Measurements from ENCODE around the gene FYN.

FYN gene

GRCh38 chr6:111784433-111784832 lies 88.8 kb downstream of the FYN start:
- H3K36me3 ChIP-seq (ENCODE audit: insufficient read depth, insufficient read length, low read length) = no peaks in the 10 kb centered on the region

GRCh38 chr6:111782887-111783466 lies 90.3 kb downstream of the FYN start:
- H3K4me3 ChIP-seq (ENCODE audit: insufficient read length, low read depth) = no peak overlapping the region
- no peak for DNase-seq (ENCODE audit: low read depth, low spot score)
- H3K9me3 ChIP-seq (ENCODE audit: insufficient read depth, low read length) = no peaks in the 10 kb centered on the region
- TF ChIP-seq YY1 (IDR thresholded peaks at IDR 0.05; ENCODE audit: insufficient read depth, insufficient read length) = no peak
- no peak for TF ChIP-seq SUZ12 (IDR thresholded peaks at IDR 0.05; ENCODE audit: extremely low read depth, insufficient read depth, insufficient read length)
- no peak for TF ChIP-seq ZNF274 (IDR thresholded peaks at IDR 0.05; ENCODE audit: low read depth, low read length)
- no peaks in the 10 kb centered on the region for H3K36me3 ChIP-seq (ENCODE audit: insufficient read depth, insufficient read length, low read length)
- H3K9ac ChIP-seq (ENCODE audit: insufficient read length, low read depth) = no peak overlapping the region
- H3K4me1 ChIP-seq (ENCODE audit: insufficient read depth, insufficient read length) = no peaks in the 10 kb centered on the region
- H3K27me3 ChIP-seq (ENCODE audit: insufficient read depth, insufficient read length) = no peaks in the 10 kb centered on the region

More at GRCh38 chr6:111784433-111784832, 88.8 kb downstream of the FYN start:
- TF ChIP-seq SUZ12 (IDR thresholded peaks at IDR 0.05; ENCODE audit: extremely low read depth, insufficient read depth, insufficient read length) = no peak
- no peak for TF ChIP-seq ZNF274 (IDR thresholded peaks at IDR 0.05; ENCODE audit: low read depth, low read length)
- no peak for TF ChIP-seq YY1 (IDR thresholded peaks at IDR 0.05; ENCODE audit: insufficient read depth, insufficient read length)
- H3K27me3 ChIP-seq (ENCODE audit: insufficient read depth, insufficient read length) = no peaks in the 10 kb centered on the region
- no peak overlapping the region for H3K4me3 ChIP-seq (ENCODE audit: insufficient read length, low read depth)
- H3K4me1 ChIP-seq (ENCODE audit: insufficient read depth, insufficient read length) = no peaks in the 10 kb centered on the region
- no peaks in the 10 kb centered on the region for H3K9me3 ChIP-seq (ENCODE audit: insufficient read depth, low read length)
- no peak overlapping the region for H3K9ac ChIP-seq (ENCODE audit: insufficient read length, low read depth)
- no peak for DNase-seq (ENCODE audit: low read depth, low spot score)

- Histone ChIP-seq H3K9me3 (ENCODE audit: insufficient read depth, low read length) (no peaks in the 10 kb centered on the region), H3K27me3 (ENCODE audit: insufficient read depth, insufficient read length) (no peaks in the 10 kb centered on the region), H3K36me3 (ENCODE audit: insufficient read depth, insufficient read length, low read length) (no peaks in the 10 kb centered on the region), H3K4me3 (ENCODE audit: insufficient read length, low read depth) (no peak overlapping the region), H3K9ac (ENCODE audit: insufficient read length, low read depth) (no peak overlapping the region), H3K4me1 (ENCODE audit: insufficient read depth, insufficient read length) (no peaks in the 10 kb centered on the region)
- DNase-seq (ENCODE audit: low read depth, low spot score) = no peak
- TF ChIP-seq YY1 (IDR thresholded peaks at IDR 0.05; ENCODE audit: insufficient read depth, insufficient read length) (no peak), SUZ12 (IDR thresholded peaks at IDR 0.05; ENCODE audit: extremely low read depth, insufficient read depth, insufficient read length) (no peak), ZNF274 (IDR thresholded peaks at IDR 0.05; ENCODE audit: low read depth, low read length) (no peak)
Measured at GRCh38 chr6:111782192-111782809, 91.0 kb downstream of the FYN start.

- DNase-seq (ENCODE audit: low read depth, low spot score) = no peak
- no peaks in the 10 kb centered on the region for H3K4me1 ChIP-seq (ENCODE audit: insufficient read depth, insufficient read length)
Measured at GRCh38 chr6:111781041-111781708, 92.1 kb downstream of the FYN start.

GRCh38 chr6:111780393-111780792 lies 92.9 kb downstream of the FYN start:
- H3K9ac ChIP-seq (ENCODE audit: insufficient read length, low read depth) = no peak overlapping the region
- H3K27me3 ChIP-seq (ENCODE audit: insufficient read depth, insufficient read length) = no peaks in the 10 kb centered on the region
- no peak for DNase-seq (ENCODE audit: low read depth, low spot score)

More at GRCh38 chr6:111781041-111781708, 92.1 kb downstream of the FYN start:
- H3K36me3 ChIP-seq (ENCODE audit: insufficient read depth, insufficient read length, low read length) = no peaks in the 10 kb centered on the region
- H3K4me3 ChIP-seq (ENCODE audit: insufficient read length, low read depth) = no peak overlapping the region
- H3K9ac ChIP-seq (ENCODE audit: insufficient read length, low read depth) = no peak overlapping the region
- no peaks in the 10 kb centered on the region for H3K27me3 ChIP-seq (ENCODE audit: insufficient read depth, insufficient read length)
- TF ChIP-seq ZNF274 (IDR thresholded peaks at IDR 0.05; ENCODE audit: low read depth, low read length) (no peak), YY1 (IDR thresholded peaks at IDR 0.05; ENCODE audit: insufficient read depth, insufficient read length) (no peak), SUZ12 (IDR thresholded peaks at IDR 0.05; ENCODE audit: extremely low read depth, insufficient read depth, insufficient read length) (no peak)
- no peaks in the 10 kb centered on the region for H3K9me3 ChIP-seq (ENCODE audit: insufficient read depth, low read length)

GRCh38 chr6:111779660-111780059 lies 93.6 kb downstream of the FYN start:
- Histone ChIP-seq H3K4me1 (ENCODE audit: insufficient read depth, insufficient read length) (no peaks in the 10 kb centered on the region), H3K9me3 (ENCODE audit: insufficient read depth, low read length) (no peaks in the 10 kb centered on the region), H3K9ac (ENCODE audit: insufficient read length, low read depth) (no peak overlapping the region), H3K27me3 (ENCODE audit: insufficient read depth, insufficient read length) (no peaks in the 10 kb centered on the region), H3K36me3 (ENCODE audit: insufficient read depth, insufficient read length, low read length) (no peaks in the 10 kb centered on the region), H3K4me3 (ENCODE audit: insufficient read length, low read depth) (no peak overlapping the region)
- no peak for DNase-seq (ENCODE audit: low read depth, low spot score)
- TF ChIP-seq SUZ12 (IDR thresholded peaks at IDR 0.05; ENCODE audit: extremely low read depth, insufficient read depth, insufficient read length) (no peak), ZNF274 (IDR thresholded peaks at IDR 0.05; ENCODE audit: low read depth, low read length) (no peak), YY1 (IDR thresholded peaks at IDR 0.05; ENCODE audit: insufficient read depth, insufficient read length) (no peak)

More at GRCh38 chr6:111780393-111780792, 92.9 kb downstream of the FYN start:
- Histone ChIP-seq H3K4me1 (ENCODE audit: insufficient read depth, insufficient read length) (no peaks in the 10 kb centered on the region), H3K4me3 (ENCODE audit: insufficient read length, low read depth) (no peak overlapping the region), H3K36me3 (ENCODE audit: insufficient read depth, insufficient read length, low read length) (no peaks in the 10 kb centered on the region), H3K9me3 (ENCODE audit: insufficient read depth, low read length) (no peaks in the 10 kb centered on the region)
- TF ChIP-seq YY1 (IDR thresholded peaks at IDR 0.05; ENCODE audit: insufficient read depth, insufficient read length) = no peak
- no peak for TF ChIP-seq ZNF274 (IDR thresholded peaks at IDR 0.05; ENCODE audit: low read depth, low read length)
- no peak for TF ChIP-seq SUZ12 (IDR thresholded peaks at IDR 0.05; ENCODE audit: extremely low read depth, insufficient read depth, insufficient read length)

GRCh38 chr6:111779031-111779430 lies 94.2 kb downstream of the FYN start:
- DNase-seq (ENCODE audit: low read depth, low spot score) = no peak
- H3K4me1 ChIP-seq (ENCODE audit: insufficient read depth, insufficient read length) = no peaks in the 10 kb centered on the region

More at GRCh38 chr6:111779031-111779430, 94.2 kb downstream of the FYN start:
- Histone ChIP-seq H3K9me3 (ENCODE audit: insufficient read depth, low read length) (no peaks in the 10 kb centered on the region), H3K9ac (ENCODE audit: insufficient read length, low read depth) (no peak overlapping the region), H3K27me3 (ENCODE audit: insufficient read depth, insufficient read length) (no peaks in the 10 kb centered on the region), H3K36me3 (ENCODE audit: insufficient read depth, insufficient read length, low read length) (no peaks in the 10 kb centered on the region), H3K4me3 (ENCODE audit: insufficient read length, low read depth) (no peak overlapping the region)
- TF ChIP-seq ZNF274 (IDR thresholded peaks at IDR 0.05; ENCODE audit: low read depth, low read length) (no peak), YY1 (IDR thresholded peaks at IDR 0.05; ENCODE audit: insufficient read depth, insufficient read length) (no peak), SUZ12 (IDR thresholded peaks at IDR 0.05; ENCODE audit: extremely low read depth, insufficient read depth, insufficient read length) (no peak)

Data from NT2/D1 (cell line).